ENCODE data around the gene SCAMP3.

DNA sequence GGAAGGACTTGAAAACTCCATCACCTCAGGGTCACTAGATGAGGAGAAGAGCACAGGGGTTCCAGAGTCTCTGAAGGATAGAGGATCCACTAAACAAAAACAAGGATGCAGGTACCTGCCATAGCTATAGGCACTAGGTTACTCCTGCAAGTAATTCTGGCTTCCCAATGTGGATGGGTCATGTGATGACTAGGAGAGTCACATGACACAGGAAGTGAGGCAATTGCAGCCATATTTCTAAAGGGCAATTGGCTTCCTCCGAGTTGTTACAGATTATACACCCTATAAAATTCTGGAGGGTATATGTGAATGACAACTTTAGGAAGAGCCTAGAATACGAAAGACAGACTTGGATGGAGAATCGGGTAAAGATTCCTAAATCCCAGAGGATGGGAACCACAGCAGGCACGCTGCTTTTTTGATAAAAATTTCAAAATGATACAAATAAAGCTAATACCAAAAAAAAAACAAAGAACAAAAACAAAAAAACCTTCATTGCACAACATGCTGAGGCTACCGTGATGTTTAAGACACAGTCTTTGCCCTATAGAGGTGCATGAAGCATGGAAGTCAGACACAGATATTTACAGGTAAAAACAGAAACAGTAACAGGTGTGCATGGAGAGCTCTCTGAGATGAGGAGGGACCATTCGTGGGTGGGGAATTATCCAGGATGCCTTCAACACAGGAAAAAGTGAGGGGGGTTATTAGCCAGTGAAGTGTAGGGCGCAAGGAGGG is 43.1 kb downstream of the SCAMP3 start:
- TF ChIP-seq EZH2phosphoT487 (IDR thresholded peaks at IDR 0.05; ENCODE audit: borderline replicate concordance) = no peak
- TF ChIP-seq, protein P1, sequence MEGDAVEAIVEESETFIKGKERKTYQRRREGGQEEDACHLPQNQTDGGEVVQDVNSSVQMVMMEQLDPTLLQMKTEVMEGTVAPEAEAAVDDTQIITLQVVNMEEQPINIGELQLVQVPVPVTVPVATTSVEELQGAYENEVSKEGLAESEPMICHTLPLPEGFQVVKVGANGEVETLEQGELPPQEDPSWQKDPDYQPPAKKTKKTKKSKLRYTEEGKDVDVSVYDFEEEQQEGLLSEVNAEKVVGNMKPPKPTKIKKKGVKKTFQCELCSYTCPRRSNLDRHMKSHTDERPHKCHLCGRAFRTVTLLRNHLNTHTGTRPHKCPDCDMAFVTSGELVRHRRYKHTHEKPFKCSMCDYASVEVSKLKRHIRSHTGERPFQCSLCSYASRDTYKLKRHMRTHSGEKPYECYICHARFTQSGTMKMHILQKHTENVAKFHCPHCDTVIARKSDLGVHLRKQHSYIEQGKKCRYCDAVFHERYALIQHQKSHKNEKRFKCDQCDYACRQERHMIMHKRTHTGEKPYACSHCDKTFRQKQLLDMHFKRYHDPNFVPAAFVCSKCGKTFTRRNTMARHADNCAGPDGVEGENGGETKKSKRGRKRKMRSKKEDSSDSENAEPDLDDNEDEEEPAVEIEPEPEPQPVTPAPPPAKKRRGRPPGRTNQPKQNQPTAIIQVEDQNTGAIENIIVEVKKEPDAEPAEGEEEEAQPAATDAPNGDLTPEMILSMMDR (conservative IDR thresholded peaks at IDR 0.05; ENCODE audit: low read length) = no peak

Measured in Loucy (cell line).